GM12878 (cell line): Measurements from ENCODE around the gene ABHD17C. TPM values are rescaled to one million over a fixed set of nuclear protein-coding genes. Genes with fewer than 3 reads are reported as not detected.

Source experiments
- ATAC-seq: fragments of 200-7000 bp; cut with Tn5 transposase; 3 replicates; pipeline ENCODE4 v1.9.1; 2020; ENCODE audit warnings: mild to moderate bottlenecking, moderate library complexity
- BruUV-seq: library from RNA; stranded (reverse); fragments of 400-500 nt; replicated peaks from 2 replicates; lab custom pipeline; 2021; lab: Mats Ljungman, UMichigan
- CTCF ChIA-PET: fragments of 300-600 bp; sonication (Branson Sonifier 250); formaldehyde crosslinking; extraction: SDS; loops from one replicate; lab custom pipeline; 2021; ENCODE audit warnings: inconsistent platforms; lab: Yijun Ruan, JAX
- POLR2A ChIA-PET: fragments of 350-600 bp; formaldehyde crosslinking; extraction: SDS; loops from one replicate; lab custom pipeline; 2021; ENCODE audit warnings: inconsistent platforms; lab: Charles Lee
- RAD21 ChIA-PET: fragments of 300-600 bp; sonication (Branson Sonifier 250); formaldehyde crosslinking; loops from one replicate; lab custom pipeline; 2023; ENCODE audit warnings: antibody characterized with exemption; ENCODE audit not compliant: unreplicated experiment; lab: Charles Lee
- SMC1A ChIA-PET: fragments of 300-600 bp; sonication (Branson Sonifier 250); formaldehyde crosslinking; loops from one replicate; lab custom pipeline; 2023; ENCODE audit not compliant: unreplicated experiment, uncharacterized antibody; lab: Charles Lee
- DNase-seq: peaks from one replicate; pipeline ENCODE4 v3.0.0-alpha.2; 2011; ENCODE audit warnings: low read depth, low spot score
- FAIRE-seq: peaks from 3 replicates; lab custom pipeline; 2011; peaks lifted over from hg19 to GRCh38; lab: Jason Lieb, UNC
- H2AFZ ChIP-seq: 2 replicates; pipeline ENCODE4 v1.6.0; 2011; ENCODE audit warnings: low read depth, low read length, control low read depth; ENCODE audit not compliant: control insufficient read depth
- H3K27ac ChIP-seq: 2 replicates; pipeline ENCODE4 v1.5.1; 2011; ENCODE audit warnings: control low read depth; ENCODE audit not compliant: control insufficient read depth, insufficient read depth
- H3K27me3 ChIP-seq, 2 experiments: replicated peaks in 1 of 2; 2 replicates each; pipeline versions ENCODE4 v1.6.0 to v1.6.1; 2011; ENCODE audit warnings: low read length in 1 of 2; ENCODE audit not compliant: control insufficient read depth in 2 of 2, insufficient read depth in 2 of 2
- H3K36me3 ChIP-seq, 2 experiments: 2 replicates each; pipeline ENCODE4 v1.5.1; 2011; ENCODE audit warnings: low read length in 1 of 2; ENCODE audit not compliant: control insufficient read depth in 2 of 2, insufficient read depth in 2 of 2
- H3K4me1 ChIP-seq: 2 replicates; pipeline ENCODE4 v1.6.1; 2011; ENCODE audit warnings: mild to moderate bottlenecking, low read length, moderate library complexity, mixed read lengths; ENCODE audit not compliant: control insufficient read depth, insufficient read depth
- H3K4me2 ChIP-seq: 2 replicates; pipeline ENCODE4 v1.6.0; 2011; ENCODE audit warnings: control low read depth; ENCODE audit not compliant: control insufficient read depth, insufficient read depth
- H3K4me3 ChIP-seq: fragments of 200-600 bp; sonication (generic); 2 replicates; pipeline ENCODE4 v1.5.1; 2016
- H3K79me2 ChIP-seq: 2 replicates; pipeline ENCODE4 v1.6.0; 2011; ENCODE audit warnings: low read length; ENCODE audit not compliant: control insufficient read depth, insufficient read depth
- H3K9ac ChIP-seq: 2 replicates; pipeline ENCODE4 v1.8.0; 2011; ENCODE audit warnings: low read length, control low read depth, mixed read lengths; ENCODE audit not compliant: control insufficient read depth, insufficient read depth
- H3K9me3 ChIP-seq: replicated peaks from 3 replicates; pipeline ENCODE4 v1.5.1; 2011; ENCODE audit warnings: mild to moderate bottlenecking, low read length; ENCODE audit not compliant: control insufficient read depth, insufficient read depth
- H4K20me1 ChIP-seq: 2 replicates; pipeline ENCODE4 v1.6.0; 2011; ENCODE audit not compliant: control insufficient read depth, insufficient read depth
- PBX3 ChIP-seq: IDR thresholded peaks from 2 replicates; pipeline ENCODE4 v1.6.1; 2011; ENCODE audit warnings: mild to moderate bottlenecking, low read depth, low read length, moderate library complexity; ENCODE audit not compliant: insufficient replicate concordance
- ZNF207 ChIP-seq: fragments of 450-650 bp; IDR thresholded peaks from 2 replicates; pipeline ENCODE4 v1.6.1; 2014; ENCODE audit warnings: antibody characterized with exemption, mild to moderate bottlenecking, borderline replicate concordance
- WGBS: methylation state at CpG from one replicate; pipeline ENCODE4 v1.1.6; 2016; ENCODE audit warnings: low lambda C conversion rate; ENCODE audit not compliant: insufficient replicate concordance, insufficient coverage; ENCODE audit errors: missing lambda C conversion rate; 5-methylcytosine and 5-hydroxymethylcytosine counted together
- in situ Hi-C: fragments of 300-500 bp; cut with MboI; formaldehyde crosslinking; loops from 9 replicates; pipeline ENCODE4 v1.14.3; 2018; ENCODE audit warnings: mixed read lengths
- intact Hi-C: fragments of 100-400 bp; cut with micrococcal nuclease; formaldehyde crosslinking; loops from one replicate; pipeline ENCODE4 v1.14.2; 2022; ENCODE audit not compliant: unreplicated experiment
- polyA plus RNA-seq, 11 experiments: library from polyadenylated mRNA; depleted of rRNA in 4 of 11; unstranded in 6 of 11; stranded (reverse) in 5 of 11; fragments of >200 nt; fragmentation: Nextera tagmentation in 4 of 11; fragmentation: Illumina TruSeq in 1 of 11; extraction: Ambion mirVana in 4 of 11; extraction: Trizol in 1 of 11; gene quantifications; 1 replicate in 1 of 11; 2 replicates in 10 of 11; pipeline versions ENCODE4 v1.2.1 to v1.2.3, GENCODE V29; 2011 to 2016; ENCODE audit warnings: inconsistent platforms in 2 of 11, missing spikeins in 2 of 11, low read depth in 1 of 11
- total RNA-seq, 4 experiments: library from RNA; depleted of rRNA in 3 of 4; stranded (reverse); fragments of >200 nt in 3 of 4; fragmentation: Illumina TruSeq in 1 of 4; extraction: Trizol in 1 of 4; gene quantifications; 2 replicates each; pipeline versions ENCODE4 v1.2.1 to v1.2.3, GENCODE V29; 2013 to 2021
- TF ChIP-seq, protein P1 (sequence below): fragments of 450-650 bp; IDR thresholded peaks from 2 replicates; pipeline ENCODE4 v1.6.1; 2016; ENCODE audit warnings: mild to moderate bottlenecking
- TF ChIP-seq, protein P2 (sequence below): IDR thresholded peaks from 2 replicates; pipeline ENCODE4 v1.6.1; 2012; ENCODE audit warnings: mild to moderate bottlenecking, low read depth, low read length
- TF ChIP-seq, protein P3 (sequence below): IDR thresholded peaks from 2 replicates; pipeline ENCODE4 v1.6.1; 2012; ENCODE audit warnings: low read depth, low read length, improper control_type of control experiment

The ABHD17C gene
- total and polyA plus RNA-seq, 10 of the 15 experiments (the other 5 are each of a cell fraction or from before 2014, with no cell fraction given): 0.92 to 11.4 (median 5.5) TPM

GRCh38 chr15:80701676-80702311 lies 6.7 kb downstream of the ABHD17C start:
- DNase-seq (no peak), ATAC-seq (no peak), FAIRE-seq (no peak)
- H3K9me3 ChIP-seq: no peaks in the 10 kb centered on the region
- RAD21 ChIA-PET: no interaction called here
- no peak overlapping the region for H3K27ac ChIP-seq
- TF ChIP-seq, protein P1, sequence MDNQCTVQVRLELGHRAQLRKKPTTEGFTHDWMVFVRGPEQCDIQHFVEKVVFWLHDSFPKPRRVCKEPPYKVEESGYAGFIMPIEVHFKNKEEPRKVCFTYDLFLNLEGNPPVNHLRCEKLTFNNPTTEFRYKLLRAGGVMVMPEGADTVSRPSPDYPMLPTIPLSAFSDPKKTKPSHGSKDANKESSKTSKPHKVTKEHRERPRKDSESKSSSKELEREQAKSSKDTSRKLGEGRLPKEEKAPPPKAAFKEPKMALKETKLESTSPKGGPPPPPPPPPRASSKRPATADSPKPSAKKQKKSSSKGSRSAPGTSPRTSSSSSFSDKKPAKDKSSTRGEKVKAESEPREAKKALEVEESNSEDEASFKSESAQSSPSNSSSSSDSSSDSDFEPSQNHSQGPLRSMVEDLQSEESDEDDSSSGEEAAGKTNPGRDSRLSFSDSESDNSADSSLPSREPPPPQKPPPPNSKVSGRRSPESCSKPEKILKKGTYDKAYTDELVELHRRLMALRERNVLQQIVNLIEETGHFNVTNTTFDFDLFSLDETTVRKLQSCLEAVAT: no peak
- TF ChIP-seq, protein P2, sequence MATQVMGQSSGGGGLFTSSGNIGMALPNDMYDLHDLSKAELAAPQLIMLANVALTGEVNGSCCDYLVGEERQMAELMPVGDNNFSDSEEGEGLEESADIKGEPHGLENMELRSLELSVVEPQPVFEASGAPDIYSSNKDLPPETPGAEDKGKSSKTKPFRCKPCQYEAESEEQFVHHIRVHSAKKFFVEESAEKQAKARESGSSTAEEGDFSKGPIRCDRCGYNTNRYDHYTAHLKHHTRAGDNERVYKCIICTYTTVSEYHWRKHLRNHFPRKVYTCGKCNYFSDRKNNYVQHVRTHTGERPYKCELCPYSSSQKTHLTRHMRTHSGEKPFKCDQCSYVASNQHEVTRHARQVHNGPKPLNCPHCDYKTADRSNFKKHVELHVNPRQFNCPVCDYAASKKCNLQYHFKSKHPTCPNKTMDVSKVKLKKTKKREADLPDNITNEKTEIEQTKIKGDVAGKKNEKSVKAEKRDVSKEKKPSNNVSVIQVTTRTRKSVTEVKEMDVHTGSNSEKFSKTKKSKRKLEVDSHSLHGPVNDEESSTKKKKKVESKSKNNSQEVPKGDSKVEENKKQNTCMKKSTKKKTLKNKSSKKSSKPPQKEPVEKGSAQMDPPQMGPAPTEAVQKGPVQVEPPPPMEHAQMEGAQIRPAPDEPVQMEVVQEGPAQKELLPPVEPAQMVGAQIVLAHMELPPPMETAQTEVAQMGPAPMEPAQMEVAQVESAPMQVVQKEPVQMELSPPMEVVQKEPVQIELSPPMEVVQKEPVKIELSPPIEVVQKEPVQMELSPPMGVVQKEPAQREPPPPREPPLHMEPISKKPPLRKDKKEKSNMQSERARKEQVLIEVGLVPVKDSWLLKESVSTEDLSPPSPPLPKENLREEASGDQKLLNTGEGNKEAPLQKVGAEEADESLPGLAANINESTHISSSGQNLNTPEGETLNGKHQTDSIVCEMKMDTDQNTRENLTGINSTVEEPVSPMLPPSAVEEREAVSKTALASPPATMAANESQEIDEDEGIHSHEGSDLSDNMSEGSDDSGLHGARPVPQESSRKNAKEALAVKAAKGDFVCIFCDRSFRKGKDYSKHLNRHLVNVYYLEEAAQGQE: no peak
- TF ChIP-seq PBX3: no peak
- no peak for TF ChIP-seq ZNF207
- TF ChIP-seq, protein P3, sequence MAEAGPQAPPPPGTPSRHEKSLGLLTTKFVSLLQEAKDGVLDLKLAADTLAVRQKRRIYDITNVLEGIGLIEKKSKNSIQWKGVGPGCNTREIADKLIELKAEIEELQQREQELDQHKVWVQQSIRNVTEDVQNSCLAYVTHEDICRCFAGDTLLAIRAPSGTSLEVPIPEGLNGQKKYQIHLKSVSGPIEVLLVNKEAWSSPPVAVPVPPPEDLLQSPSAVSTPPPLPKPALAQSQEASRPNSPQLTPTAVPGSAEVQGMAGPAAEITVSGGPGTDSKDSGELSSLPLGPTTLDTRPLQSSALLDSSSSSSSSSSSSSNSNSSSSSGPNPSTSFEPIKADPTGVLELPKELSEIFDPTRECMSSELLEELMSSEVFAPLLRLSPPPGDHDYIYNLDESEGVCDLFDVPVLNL: no peak
- H3K79me2 ChIP-seq: peaks cover 11% of the 10 kb centered on the region
- WGBS: 76% methylated on average over 7 of the region's 7 CpGs
- CTCF ChIA-PET: no interaction called here
- H3K4me1 ChIP-seq: no peaks in the 10 kb centered on the region; the same call in 1 of the 2 replicates
- H3K4me2 ChIP-seq: no peak overlapping the region
- BruUV-seq: no TSS peak
- H3K36me3 ChIP-seq: no peaks in the 10 kb centered on the region; a peak in 1 of 4 replicates
- H2AFZ ChIP-seq: no peak overlapping the region
- no peak overlapping the region for H3K9ac ChIP-seq
- in situ Hi-C loops (no loop called here), intact Hi-C loops (no loop called here)
- no peaks in the 10 kb centered on the region for H4K20me1 ChIP-seq
- SMC1A ChIA-PET: interaction anchor here (0.5 to 1.1 kb wide), 2 partner anchors 33 to 101 kb away, joined by 3 read pairs; no protein-coding TSS in a partner anchor
- no peak overlapping the region for H3K4me3 ChIP-seq
- H3K27me3 ChIP-seq: no peaks in the 10 kb centered on the region
- POLR2A ChIA-PET: no interaction called here
